ENCODE results near the gene PRKAG2.

DNA sequence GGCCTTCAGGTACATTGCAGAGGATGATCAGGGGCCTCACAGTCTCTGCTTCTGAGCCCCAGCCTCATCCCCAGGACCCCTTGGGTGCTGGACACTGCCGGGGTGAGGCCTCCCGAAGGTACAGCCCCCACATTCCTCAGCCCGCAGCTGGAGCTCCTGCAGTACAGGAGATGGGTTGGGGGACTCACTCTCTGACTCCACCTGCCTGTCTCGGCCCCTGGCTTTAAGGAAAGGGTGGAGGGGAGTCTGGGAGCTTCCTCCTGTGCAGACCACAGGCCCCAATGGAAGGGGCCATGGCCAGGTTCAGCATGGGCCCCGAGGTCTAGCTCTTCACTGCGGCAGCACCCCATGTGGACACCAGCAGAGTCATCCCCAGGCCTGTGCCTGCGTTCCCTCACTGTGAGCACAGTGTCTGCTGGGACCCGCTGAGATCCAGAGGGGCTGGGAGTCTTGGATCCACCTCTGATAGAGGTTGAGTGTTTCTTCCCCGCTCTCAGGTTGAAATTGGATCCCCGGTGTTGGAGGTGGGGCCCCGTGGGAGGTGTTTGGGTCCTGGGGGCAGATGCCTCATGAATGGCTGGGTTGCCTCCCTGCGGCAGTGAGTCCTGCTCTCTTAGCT lies 99.9 kb downstream of the PRKAG2 start:
- TF ChIP-seq, protein P1, sequence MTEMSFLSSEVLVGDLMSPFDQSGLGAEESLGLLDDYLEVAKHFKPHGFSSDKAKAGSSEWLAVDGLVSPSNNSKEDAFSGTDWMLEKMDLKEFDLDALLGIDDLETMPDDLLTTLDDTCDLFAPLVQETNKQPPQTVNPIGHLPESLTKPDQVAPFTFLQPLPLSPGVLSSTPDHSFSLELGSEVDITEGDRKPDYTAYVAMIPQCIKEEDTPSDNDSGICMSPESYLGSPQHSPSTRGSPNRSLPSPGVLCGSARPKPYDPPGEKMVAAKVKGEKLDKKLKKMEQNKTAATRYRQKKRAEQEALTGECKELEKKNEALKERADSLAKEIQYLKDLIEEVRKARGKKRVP (CRISPR knock-in tag; IDR thresholded peaks at IDR 0.05): no peak
- TF ChIP-seq, protein P2, sequence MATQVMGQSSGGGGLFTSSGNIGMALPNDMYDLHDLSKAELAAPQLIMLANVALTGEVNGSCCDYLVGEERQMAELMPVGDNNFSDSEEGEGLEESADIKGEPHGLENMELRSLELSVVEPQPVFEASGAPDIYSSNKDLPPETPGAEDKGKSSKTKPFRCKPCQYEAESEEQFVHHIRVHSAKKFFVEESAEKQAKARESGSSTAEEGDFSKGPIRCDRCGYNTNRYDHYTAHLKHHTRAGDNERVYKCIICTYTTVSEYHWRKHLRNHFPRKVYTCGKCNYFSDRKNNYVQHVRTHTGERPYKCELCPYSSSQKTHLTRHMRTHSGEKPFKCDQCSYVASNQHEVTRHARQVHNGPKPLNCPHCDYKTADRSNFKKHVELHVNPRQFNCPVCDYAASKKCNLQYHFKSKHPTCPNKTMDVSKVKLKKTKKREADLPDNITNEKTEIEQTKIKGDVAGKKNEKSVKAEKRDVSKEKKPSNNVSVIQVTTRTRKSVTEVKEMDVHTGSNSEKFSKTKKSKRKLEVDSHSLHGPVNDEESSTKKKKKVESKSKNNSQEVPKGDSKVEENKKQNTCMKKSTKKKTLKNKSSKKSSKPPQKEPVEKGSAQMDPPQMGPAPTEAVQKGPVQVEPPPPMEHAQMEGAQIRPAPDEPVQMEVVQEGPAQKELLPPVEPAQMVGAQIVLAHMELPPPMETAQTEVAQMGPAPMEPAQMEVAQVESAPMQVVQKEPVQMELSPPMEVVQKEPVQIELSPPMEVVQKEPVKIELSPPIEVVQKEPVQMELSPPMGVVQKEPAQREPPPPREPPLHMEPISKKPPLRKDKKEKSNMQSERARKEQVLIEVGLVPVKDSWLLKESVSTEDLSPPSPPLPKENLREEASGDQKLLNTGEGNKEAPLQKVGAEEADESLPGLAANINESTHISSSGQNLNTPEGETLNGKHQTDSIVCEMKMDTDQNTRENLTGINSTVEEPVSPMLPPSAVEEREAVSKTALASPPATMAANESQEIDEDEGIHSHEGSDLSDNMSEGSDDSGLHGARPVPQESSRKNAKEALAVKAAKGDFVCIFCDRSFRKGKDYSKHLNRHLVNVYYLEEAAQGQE (IDR thresholded peaks at IDR 0.05; ENCODE audit: borderline replicate concordance in 1 of 2, low read depth in 1 of 2, low read length in 2 of 2): no peak
- TF ChIP-seq, protein P3, sequence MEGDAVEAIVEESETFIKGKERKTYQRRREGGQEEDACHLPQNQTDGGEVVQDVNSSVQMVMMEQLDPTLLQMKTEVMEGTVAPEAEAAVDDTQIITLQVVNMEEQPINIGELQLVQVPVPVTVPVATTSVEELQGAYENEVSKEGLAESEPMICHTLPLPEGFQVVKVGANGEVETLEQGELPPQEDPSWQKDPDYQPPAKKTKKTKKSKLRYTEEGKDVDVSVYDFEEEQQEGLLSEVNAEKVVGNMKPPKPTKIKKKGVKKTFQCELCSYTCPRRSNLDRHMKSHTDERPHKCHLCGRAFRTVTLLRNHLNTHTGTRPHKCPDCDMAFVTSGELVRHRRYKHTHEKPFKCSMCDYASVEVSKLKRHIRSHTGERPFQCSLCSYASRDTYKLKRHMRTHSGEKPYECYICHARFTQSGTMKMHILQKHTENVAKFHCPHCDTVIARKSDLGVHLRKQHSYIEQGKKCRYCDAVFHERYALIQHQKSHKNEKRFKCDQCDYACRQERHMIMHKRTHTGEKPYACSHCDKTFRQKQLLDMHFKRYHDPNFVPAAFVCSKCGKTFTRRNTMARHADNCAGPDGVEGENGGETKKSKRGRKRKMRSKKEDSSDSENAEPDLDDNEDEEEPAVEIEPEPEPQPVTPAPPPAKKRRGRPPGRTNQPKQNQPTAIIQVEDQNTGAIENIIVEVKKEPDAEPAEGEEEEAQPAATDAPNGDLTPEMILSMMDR (CRISPR knock-in tag; IDR thresholded peaks at IDR 0.05): no peak
- no peak for TF ChIP-seq TP53 (CRISPR knock-in tag; conservative IDR thresholded peaks at IDR 0.05)
- TF ChIP-seq POLR2A (IDR thresholded peaks at IDR 0.05; ENCODE audit: insufficient read depth in 1 of 2, low read depth in 2 of 2, low read length in 2 of 2): no peak
- no peak for TF ChIP-seq NR2F2 (IDR thresholded peaks at IDR 0.05; ENCODE audit: borderline replicate concordance, low read depth)
- TF ChIP-seq MED13 (CRISPR knock-in tag; IDR thresholded peaks at IDR 0.05): no peak
- TF ChIP-seq, protein P4, sequence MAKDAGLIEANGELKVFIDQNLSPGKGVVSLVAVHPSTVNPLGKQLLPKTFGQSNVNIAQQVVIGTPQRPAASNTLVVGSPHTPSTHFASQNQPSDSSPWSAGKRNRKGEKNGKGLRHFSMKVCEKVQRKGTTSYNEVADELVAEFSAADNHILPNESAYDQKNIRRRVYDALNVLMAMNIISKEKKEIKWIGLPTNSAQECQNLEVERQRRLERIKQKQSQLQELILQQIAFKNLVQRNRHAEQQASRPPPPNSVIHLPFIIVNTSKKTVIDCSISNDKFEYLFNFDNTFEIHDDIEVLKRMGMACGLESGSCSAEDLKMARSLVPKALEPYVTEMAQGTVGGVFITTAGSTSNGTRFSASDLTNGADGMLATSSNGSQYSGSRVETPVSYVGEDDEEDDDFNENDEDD (CRISPR knock-in tag; IDR thresholded peaks at IDR 0.05; ENCODE audit: borderline replicate concordance): no peak
- TF ChIP-seq, protein P5, sequence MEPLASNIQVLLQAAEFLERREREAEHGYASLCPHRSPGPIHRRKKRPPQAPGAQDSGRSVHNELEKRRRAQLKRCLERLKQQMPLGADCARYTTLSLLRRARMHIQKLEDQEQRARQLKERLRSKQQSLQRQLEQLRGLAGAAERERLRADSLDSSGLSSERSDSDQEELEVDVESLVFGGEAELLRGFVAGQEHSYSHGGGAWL (CRISPR knock-in tag; IDR thresholded peaks at IDR 0.05): no peak
- no peak for TF ChIP-seq TCF7 (IDR thresholded peaks at IDR 0.05; ENCODE audit: low read depth)
- TF ChIP-seq ZSCAN29 (CRISPR knock-in tag; conservative IDR thresholded peaks at IDR 0.05): no peak
- TF ChIP-seq SP2 (CRISPR knock-in tag; IDR thresholded peaks at IDR 0.05): no peak
